Ovary (tissue), 9 donors: ENCODE measurements around the gene CIART. TPM values are rescaled to one million over a fixed set of nuclear protein-coding genes. Genes with fewer than 3 reads are reported as not detected.

ENCODE experiments used
- DNase-seq, 5 donors: peaks; one replicate each; pipeline ENCODE4 v3.0.0-alpha.2; 2019 to 2020
- H3K27ac ChIP-seq, 2 donors: fragments of 200-600 bp; one replicate each; pipeline versions ENCODE4 v1.5.1 to v1.8.0; 2019 to 2022
- H3K27me3 ChIP-seq: fragments of 200-600 bp; one replicate; pipeline ENCODE4 v1.8.0; 2022
- H3K36me3 ChIP-seq: fragments of 200-600 bp; sonication (generic); one replicate; pipeline ENCODE4 v1.5.1; 2019
- H3K4me1 ChIP-seq: one replicate; pipeline ENCODE4 v1.8.1; 2013; ENCODE audit warnings: mild to moderate bottlenecking, moderate library complexity; ENCODE audit not compliant: insufficient read depth
- H3K4me3 ChIP-seq: fragments of 200-600 bp; sonication (generic); one replicate; pipeline ENCODE4 v1.5.1; 2017
- H3K9me3 ChIP-seq, 2 donors: fragments of 200-600 bp in 1 of 2; sonication (generic) in 1 of 2; one replicate each; pipeline versions ENCODE4 v1.5.1 to v1.8.1; 2013 to 2019; ENCODE audit warnings: mild to moderate bottlenecking in 1 of 2, moderate library complexity in 1 of 2
- EP300 ChIP-seq: sonication (generic); formaldehyde crosslinking; IDR thresholded peaks from one replicate; pipeline ENCODE4 v1.6.1; 2017; ENCODE audit warnings: antibody characterized with exemption
- POLR2A ChIP-seq: fragments of 450-650 bp; IDR thresholded peaks from one replicate; pipeline ENCODE4 v1.6.1; 2017; ENCODE audit warnings: antibody characterized with exemption, mild to moderate bottlenecking, moderate library complexity
- WGBS, 3 donors: extraction: QIAGEN DNeasy Blood & Tissue Kit in 1 of 3; methylation state at CpG; one replicate each; pipeline versions ENCODE4 v1.1.5 to v1.1.7; 2013 to 2017; 5-methylcytosine and 5-hydroxymethylcytosine counted together
- intact Hi-C, 4 donors: fragments of 100-400 bp; cut with DNase I; formaldehyde crosslinking; loops; one replicate each; pipeline versions ENCODE4 v1.11.0 to v1.15.1; 2022 to 2023
- polyA plus RNA-seq, 2 donors: library from polyadenylated mRNA; stranded (reverse); fragments of 200-250 nt in 1 of 2; fragments of 350-450 nt in 1 of 2; fragmentation: Illumina TruSeq in 1 of 2; extraction: RNeasy Lipid Tissue Mini Kit (QIAGEN cat#74804) in 1 of 2; gene quantifications; one replicate each; pipeline ENCODE4 v1.2.3, GENCODE V29; 2013 to 2014
- small RNA-seq: library from RNA; depleted of rRNA; stranded (forward); fragments of <200 nt; gene quantifications from one replicate; pipeline ENCODE3, GENCODE V24; 2016
- total RNA-seq, 7 donors: library from RNA; depleted of rRNA in 2 of 7; stranded (reverse); fragments of >200 nt in 2 of 7; fragmentation: NEBNext Ultra II Directional in 3 of 7; extraction: Animal tissue kit (Norgen Biotek cat#: 25700) in 3 of 7; gene quantifications; one replicate each; pipeline versions ENCODE4 v1.1.0 to v1.2.4, GENCODE V29; 2016 to 2023
- TF ChIP-seq, protein P1 (sequence below), 3 donors: fragments of 450-650 bp in 2 of 3; fragments of 200-600 bp in 1 of 3; IDR thresholded peaks; one replicate each; pipeline versions ENCODE4 v1.5.1 to v1.8.0; 2016 to 2022; ENCODE audit warnings: antibody characterized with exemption in 3 of 3, mild to moderate bottlenecking in 1 of 3
- donor health status: DM: no; HTN: no; CAD: no; lungs with moderate emphysema.
- donor health status: DM: no; HTN: no; CAD: no.
- donor health status: Bipolar disorder and iron deficiency.
- donor health status: DM: yes; HTN: yes; CAD: no.
- donor health status: DM: no; HTN: no; CAD: no.
- donor health status: DM: yes; HTN: yes; CAD: no.

Gene CIART
- total and polyA plus RNA-seq, 9 donors, result 3.6 to 22.5 (median 10.8) TPM

DNA sequence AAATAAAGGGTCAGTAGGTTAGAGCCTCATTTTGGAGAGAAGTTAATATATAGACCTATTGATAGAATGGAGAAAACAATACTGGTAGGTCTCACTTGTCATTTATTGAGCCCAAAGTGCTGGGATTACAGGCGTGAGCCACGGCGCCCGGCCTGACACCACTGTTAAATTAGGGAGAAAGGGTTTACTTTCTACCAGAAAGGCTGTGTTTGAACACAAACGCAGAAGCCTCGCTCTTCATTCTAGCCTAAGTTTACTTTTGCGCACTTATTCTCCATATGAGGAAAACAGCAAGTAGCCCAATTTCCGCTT lies 38.3 kb downstream of the CIART start:
- no peak for TF ChIP-seq EP300
- TF ChIP-seq, protein P1, sequence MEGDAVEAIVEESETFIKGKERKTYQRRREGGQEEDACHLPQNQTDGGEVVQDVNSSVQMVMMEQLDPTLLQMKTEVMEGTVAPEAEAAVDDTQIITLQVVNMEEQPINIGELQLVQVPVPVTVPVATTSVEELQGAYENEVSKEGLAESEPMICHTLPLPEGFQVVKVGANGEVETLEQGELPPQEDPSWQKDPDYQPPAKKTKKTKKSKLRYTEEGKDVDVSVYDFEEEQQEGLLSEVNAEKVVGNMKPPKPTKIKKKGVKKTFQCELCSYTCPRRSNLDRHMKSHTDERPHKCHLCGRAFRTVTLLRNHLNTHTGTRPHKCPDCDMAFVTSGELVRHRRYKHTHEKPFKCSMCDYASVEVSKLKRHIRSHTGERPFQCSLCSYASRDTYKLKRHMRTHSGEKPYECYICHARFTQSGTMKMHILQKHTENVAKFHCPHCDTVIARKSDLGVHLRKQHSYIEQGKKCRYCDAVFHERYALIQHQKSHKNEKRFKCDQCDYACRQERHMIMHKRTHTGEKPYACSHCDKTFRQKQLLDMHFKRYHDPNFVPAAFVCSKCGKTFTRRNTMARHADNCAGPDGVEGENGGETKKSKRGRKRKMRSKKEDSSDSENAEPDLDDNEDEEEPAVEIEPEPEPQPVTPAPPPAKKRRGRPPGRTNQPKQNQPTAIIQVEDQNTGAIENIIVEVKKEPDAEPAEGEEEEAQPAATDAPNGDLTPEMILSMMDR (IDR thresholded peaks at IDR 0.05), result no peak
- no peak for TF ChIP-seq POLR2A
- H3K36me3 ChIP-seq, result no peaks in the 10 kb centered on the region
- H3K4me1 ChIP-seq, result peaks cover 5% of the 10 kb centered on the region
- H3K27ac ChIP-seq, result peak overlapping the region in 1 of 2 donors; percentile 79
- intact Hi-C loops, result no loop called here
- H3K4me3 ChIP-seq, result peak overlapping the region; percentile 75
- WGBS, 3 donors, result 83 to 86% (median 85%) methylated on average over 8 of the region's 8 CpGs
- no peaks in the 10 kb centered on the region for H3K9me3 ChIP-seq
- DNase-seq, result no peak
- H3K27me3 ChIP-seq, result no peaks in the 10 kb centered on the region

DNA sequence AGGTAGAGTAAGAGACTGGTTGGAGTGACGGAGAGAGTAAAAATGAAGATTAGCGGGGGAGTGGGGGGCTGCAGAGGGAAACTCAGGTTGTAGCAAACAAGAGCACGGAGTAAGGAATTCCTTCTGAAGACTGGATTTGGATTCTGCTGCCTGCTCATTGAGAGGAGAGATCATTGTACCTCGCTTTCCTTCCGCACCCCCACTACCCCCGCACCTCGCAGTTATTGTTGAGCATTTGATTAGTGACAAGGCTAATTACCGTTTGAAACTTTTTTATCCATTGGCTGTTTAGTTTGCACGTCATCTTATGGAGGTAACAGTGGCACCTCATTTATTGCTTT lies 39.4 kb downstream of the CIART start:
- intact Hi-C loops, result no loop called here
- TF ChIP-seq, protein P1 (IDR thresholded peaks at IDR 0.05), result no peak
- TF ChIP-seq EP300, result no peak
- no peak for TF ChIP-seq POLR2A
- Histone ChIP-seq H3K36me3 (no peaks in the 10 kb centered on the region), H3K4me3 (peak overlapping the region; percentile 75), H3K9me3 (no peaks in the 10 kb centered on the region), H3K4me1 (peaks cover 5% of the 10 kb centered on the region), H3K27me3 (no peaks in the 10 kb centered on the region), H3K27ac (peak overlapping the region; percentile 16 to 79)
- WGBS, 3 donors, result 0 to 1% (median 0%) methylated on average over 9 of the region's 9 CpGs
- DNase-seq, result no peak

DNA sequence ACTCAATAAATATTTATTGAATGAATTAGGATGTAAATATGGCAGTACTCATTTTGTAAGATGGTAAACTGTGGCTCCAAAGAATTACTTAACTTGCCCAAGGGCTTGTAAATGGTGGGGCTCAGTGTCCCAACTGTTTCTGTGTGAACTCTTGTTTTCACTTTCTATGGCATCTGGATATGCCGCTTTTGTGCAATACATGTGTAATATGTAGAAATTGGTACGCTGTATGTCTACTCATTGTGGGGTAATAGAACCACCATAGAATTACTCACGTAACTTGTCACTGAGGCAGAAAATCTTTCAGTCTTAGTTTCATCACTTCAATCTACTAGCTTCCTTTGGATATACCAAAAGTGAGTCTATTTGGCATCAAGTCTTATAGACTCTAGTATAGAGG lies 40.0 kb downstream of the CIART start:
- TF ChIP-seq EP300 (no peak), POLR2A (no peak)
- TF ChIP-seq, protein P1 (IDR thresholded peaks at IDR 0.05), result no peak
- 87 to 96% (median 95%) methylated on average over 3 of the region's 3 CpGs for WGBS, 3 donors
- Histone ChIP-seq H3K36me3 (no peaks in the 10 kb centered on the region), H3K27ac (no peak overlapping the region), H3K4me3 (peak overlapping the region; percentile 75), H3K4me1 (peaks cover 5% of the 10 kb centered on the region), H3K27me3 (no peaks in the 10 kb centered on the region), H3K9me3 (no peaks in the 10 kb centered on the region)
- no peak for DNase-seq
- intact Hi-C loops, result no loop called here

DNA sequence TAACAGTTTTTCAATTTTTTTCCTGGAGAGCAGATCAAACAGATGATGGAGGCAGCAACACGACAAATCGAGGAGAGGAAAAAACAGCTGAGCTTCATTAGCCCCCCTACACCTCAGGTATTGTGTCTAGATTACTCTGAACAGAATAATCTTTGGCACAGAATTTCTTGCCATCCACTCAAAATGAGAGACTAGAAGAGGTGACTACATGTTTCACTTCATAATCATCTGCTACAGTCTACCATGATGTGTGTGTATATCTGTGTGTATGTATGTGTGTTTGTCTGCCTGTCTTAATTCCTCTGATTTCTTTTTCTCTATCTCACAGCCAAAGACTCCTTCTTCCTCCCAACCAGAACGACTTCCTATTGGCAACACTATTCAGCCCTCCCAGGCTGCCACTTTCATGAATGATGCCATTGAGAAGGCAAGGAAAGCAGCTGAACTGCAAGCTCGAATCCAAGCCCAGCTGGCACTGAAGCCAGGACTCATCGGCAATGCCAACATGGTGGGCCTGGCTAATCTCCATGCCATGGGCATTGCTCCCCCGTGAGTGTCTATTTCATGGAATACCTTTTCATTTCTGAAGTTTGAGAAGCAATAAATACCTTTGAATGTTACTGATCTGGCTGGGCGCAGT lies 50.4 kb downstream of the CIART start:
- no peak overlapping the region for H3K4me3 ChIP-seq
- H3K27me3 ChIP-seq, result no peaks in the 10 kb centered on the region
- DNase-seq, result no peak
- no peaks in the 10 kb centered on the region for H3K4me1 ChIP-seq
- 87 to 91% (median 89%) methylated on average over 7 of the region's 7 CpGs for WGBS, 3 donors
- H3K9me3 ChIP-seq, result no peaks in the 10 kb centered on the region
- TF ChIP-seq EP300, result no peak
- TF ChIP-seq, protein P1 (IDR thresholded peaks at IDR 0.05), result no peak
- no peak for TF ChIP-seq POLR2A
- H3K27ac ChIP-seq, result no peak overlapping the region
- intact Hi-C loops, result no loop called here
- H3K36me3 ChIP-seq, result no peaks in the 10 kb centered on the region

Small RNAs within 50 kb of the gene (small RNA-seq; reads per million reads assigned to genes)
- gene RNU2-17P, result not detected

Other genes with a start within 250 kb of the CIART start
- 10 to 100 TPM; 19.1 to 39.1 (median 32.7) TPM for gene VPS45, start 214.8 kb upstream of the CIART start, total RNA-seq
- 10 to 100 TPM; 16.8 to 45.8 TPM for gene VPS45, start 214.8 kb upstream of the CIART start, polyA plus RNA-seq
- 10 to 100 TPM; 40.6 to 68.9 (median 55.6) TPM for gene PLEKHO1, start 132.6 kb upstream of the CIART start, total RNA-seq
- 10 to 100 TPM; 45.4 to 58.3 TPM for gene PLEKHO1, start 132.6 kb upstream of the CIART start, polyA plus RNA-seq
- gene ANP32E, start 46.4 kb upstream of the CIART start, total RNA-seq, result 10 to 100 TPM; 16.3 to 43.8 (median 33.7) TPM
- 10 to 100 TPM; 19.1 to 25.0 TPM for gene ANP32E, start 46.4 kb upstream of the CIART start, polyA plus RNA-seq
- 1 to 10 TPM in 4 of 7 donors, under 1 TPM in 2, not detected in 1; 0.23 to 5.7 (median 1.2) TPM for gene CA14, start 24.8 kb upstream of the CIART start, total RNA-seq
- gene CA14, start 24.8 kb upstream of the CIART start, polyA plus RNA-seq, result under 1 TPM; 0.38 to 0.58 TPM
- gene APH1A, start 13.5 kb upstream of the CIART start, total RNA-seq, result 100 to 1,000 TPM in 6 of 7 donors, 10 to 100 TPM in 1; 80.0 to 129 (median 116) TPM
- gene APH1A, start 13.5 kb upstream of the CIART start, polyA plus RNA-seq, result 100 to 1,000 TPM; 103 to 151 TPM
- gene C1orf54, start 9.8 kb upstream of the CIART start, total RNA-seq, result 10 to 100 TPM in 1 of 7 donors, 1 to 10 TPM in 6; 2.0 to 20.9 (median 4.4) TPM
- 10 to 100 TPM in 1 of 2 donors, 1 to 10 TPM in 1; 8.4 to 34.8 TPM for gene C1orf54, start 9.8 kb upstream of the CIART start, polyA plus RNA-seq
- 10 to 100 TPM; 42.2 to 74.7 (median 63.1) TPM for gene MRPS21, start 11.3 kb downstream of the CIART start, total RNA-seq
- gene MRPS21, start 11.3 kb downstream of the CIART start, polyA plus RNA-seq, result 10 to 100 TPM; 80.1 to 85.4 TPM
- gene PRPF3, start 39.0 kb downstream of the CIART start, total RNA-seq, result 10 to 100 TPM; 34.6 to 86.0 (median 66.9) TPM
- 10 to 100 TPM; 50.5 to 68.6 TPM for gene PRPF3, start 39.0 kb downstream of the CIART start, polyA plus RNA-seq
- gene RPRD2, start 81.6 kb downstream of the CIART start, total RNA-seq, result 10 to 100 TPM; 18.2 to 55.6 (median 43.9) TPM
- 10 to 100 TPM; 20.3 to 53.2 TPM for gene RPRD2, start 81.6 kb downstream of the CIART start, polyA plus RNA-seq
- 10 to 100 TPM in 6 of 7 donors, 1 to 10 TPM in 1; 8.0 to 24.3 (median 17.2) TPM for gene TARS2, start 204.9 kb downstream of the CIART start, total RNA-seq
- 10 to 100 TPM; 15.1 to 20.2 TPM for gene TARS2, start 204.9 kb downstream of the CIART start, polyA plus RNA-seq
- 10 to 100 TPM in 1 of 7 donors, 1 to 10 TPM in 6; 1.8 to 11.0 (median 6.2) TPM for gene ECM1, start 225.6 kb downstream of the CIART start, total RNA-seq
- gene ECM1, start 225.6 kb downstream of the CIART start, polyA plus RNA-seq, result 10 to 100 TPM in 1 of 2 donors, 1 to 10 TPM in 1; 4.3 to 16.7 TPM
- gene FALEC, start 233.2 kb downstream of the CIART start, total RNA-seq, result 1 to 10 TPM in 1 of 7 donors, under 1 TPM in 2, not detected in 4; 0.69 to 1.7 (median 0.86) TPM
- under 1 TPM in 1 of 2 donors, not detected in 1; 0.51 TPM for gene FALEC, start 233.2 kb downstream of the CIART start, polyA plus RNA-seq